GM12878 (cell line): Measurements from ENCODE around the gene FBXW7. TPM values are rescaled to one million over a fixed set of nuclear protein-coding genes. Genes with fewer than 3 reads are reported as not detected.
A peak's percentile ranks its signal among the peaks of the same experiment; 100 is the strongest.

Source experiments
- ATAC-seq: fragments of 200-7000 bp; cut with Tn5 transposase; 3 replicates; pipeline ENCODE4 v1.9.1; 2020; ENCODE audit warnings: mild to moderate bottlenecking, moderate library complexity
- BruUV-seq: library from RNA; stranded (reverse); fragments of 400-500 nt; replicated peaks from 2 replicates; lab custom pipeline; 2021; lab: Mats Ljungman, UMichigan
- CTCF ChIA-PET: fragments of 300-600 bp; sonication (Branson Sonifier 250); formaldehyde crosslinking; extraction: SDS; loops from one replicate; lab custom pipeline; 2021; ENCODE audit warnings: inconsistent platforms; lab: Yijun Ruan, JAX
- POLR2A ChIA-PET: fragments of 350-600 bp; formaldehyde crosslinking; extraction: SDS; loops from one replicate; lab custom pipeline; 2021; ENCODE audit warnings: inconsistent platforms; lab: Charles Lee
- RAD21 ChIA-PET: fragments of 300-600 bp; sonication (Branson Sonifier 250); formaldehyde crosslinking; loops from one replicate; lab custom pipeline; 2023; ENCODE audit warnings: antibody characterized with exemption; ENCODE audit not compliant: unreplicated experiment; lab: Charles Lee
- SMC1A ChIA-PET: fragments of 300-600 bp; sonication (Branson Sonifier 250); formaldehyde crosslinking; loops from one replicate; lab custom pipeline; 2023; ENCODE audit not compliant: unreplicated experiment, uncharacterized antibody; lab: Charles Lee
- DNase-seq: peaks from one replicate; pipeline ENCODE4 v3.0.0-alpha.2; 2011; ENCODE audit warnings: low read depth, low spot score
- FAIRE-seq: peaks from 3 replicates; lab custom pipeline; 2011; peaks lifted over from hg19 to GRCh38; lab: Jason Lieb, UNC
- H2AFZ ChIP-seq: 2 replicates; pipeline ENCODE4 v1.6.0; 2011; ENCODE audit warnings: low read depth, low read length, control low read depth; ENCODE audit not compliant: control insufficient read depth
- H3K27ac ChIP-seq: 2 replicates; pipeline ENCODE4 v1.5.1; 2011; ENCODE audit warnings: control low read depth; ENCODE audit not compliant: control insufficient read depth, insufficient read depth
- H3K27me3 ChIP-seq, 2 experiments: replicated peaks in 1 of 2; 2 replicates each; pipeline versions ENCODE4 v1.6.0 to v1.6.1; 2011; ENCODE audit warnings: low read length in 1 of 2; ENCODE audit not compliant: control insufficient read depth in 2 of 2, insufficient read depth in 2 of 2
- H3K36me3 ChIP-seq, 2 experiments: 2 replicates each; pipeline ENCODE4 v1.5.1; 2011; ENCODE audit warnings: low read length in 1 of 2; ENCODE audit not compliant: control insufficient read depth in 2 of 2, insufficient read depth in 2 of 2
- H3K4me1 ChIP-seq: 2 replicates; pipeline ENCODE4 v1.6.1; 2011; ENCODE audit warnings: mild to moderate bottlenecking, low read length, moderate library complexity, mixed read lengths; ENCODE audit not compliant: control insufficient read depth, insufficient read depth
- H3K4me2 ChIP-seq: 2 replicates; pipeline ENCODE4 v1.6.0; 2011; ENCODE audit warnings: control low read depth; ENCODE audit not compliant: control insufficient read depth, insufficient read depth
- H3K4me3 ChIP-seq: fragments of 200-600 bp; sonication (generic); 2 replicates; pipeline ENCODE4 v1.5.1; 2016
- H3K79me2 ChIP-seq: 2 replicates; pipeline ENCODE4 v1.6.0; 2011; ENCODE audit warnings: low read length; ENCODE audit not compliant: control insufficient read depth, insufficient read depth
- H3K9ac ChIP-seq: 2 replicates; pipeline ENCODE4 v1.8.0; 2011; ENCODE audit warnings: low read length, control low read depth, mixed read lengths; ENCODE audit not compliant: control insufficient read depth, insufficient read depth
- H3K9me3 ChIP-seq: replicated peaks from 3 replicates; pipeline ENCODE4 v1.5.1; 2011; ENCODE audit warnings: mild to moderate bottlenecking, low read length; ENCODE audit not compliant: control insufficient read depth, insufficient read depth
- H4K20me1 ChIP-seq: 2 replicates; pipeline ENCODE4 v1.6.0; 2011; ENCODE audit not compliant: control insufficient read depth, insufficient read depth
- BRCA1 ChIP-seq: IDR thresholded peaks from 2 replicates; pipeline ENCODE4 v1.6.1; 2011; ENCODE audit warnings: low read depth, low read length, improper control_type of control experiment
- CBX5 ChIP-seq: sonication (generic); IDR thresholded peaks from 2 replicates; pipeline ENCODE4 v1.6.1; 2016; ENCODE audit warnings: low read depth, moderate library complexity, mild to moderate bottlenecking, inconsistent platforms
- CHD2 ChIP-seq: IDR thresholded peaks from 2 replicates; pipeline ENCODE4 v1.6.1; 2011; ENCODE audit warnings: low read depth, low read length, improper control_type of control experiment, borderline replicate concordance
- EP300 ChIP-seq, 2 experiments: fragments of 150-350 bp in 1 of 2; IDR thresholded peaks; 2 replicates each; pipeline ENCODE4 v1.6.1; 2011 to 2012; ENCODE audit warnings: low read depth in 2 of 2, low read length in 2 of 2, borderline replicate concordance in 1 of 2, improper control_type of control experiment in 1 of 2, inconsistent platforms in 1 of 2; ENCODE audit not compliant: control insufficient read depth in 1 of 2
- EZH2 ChIP-seq: IDR thresholded peaks from 2 replicates; pipeline ENCODE4 v1.6.1; 2012; ENCODE audit warnings: low read depth, mild to moderate bottlenecking, control low read depth, inconsistent platforms, low read length, borderline replicate concordance; ENCODE audit not compliant: control insufficient read depth
- GABPA ChIP-seq: IDR thresholded peaks from 2 replicates; pipeline ENCODE4 v1.6.1; 2014; ENCODE audit warnings: antibody characterized with exemption, low read depth, mild to moderate bottlenecking, inconsistent platforms
- LARP7 ChIP-seq: fragments of 450-650 bp; IDR thresholded peaks from 2 replicates; pipeline ENCODE4 v1.6.1; 2017; ENCODE audit warnings: mild to moderate bottlenecking
- STAT1 ChIP-seq: fragments of 450-650 bp; conservative IDR thresholded peaks from 2 replicates; pipeline ENCODE4 v1.6.1; 2014; ENCODE audit warnings: antibody characterized with exemption, mild to moderate bottlenecking
- TAF1 ChIP-seq: IDR thresholded peaks from 2 replicates; pipeline ENCODE4 v1.6.1; 2011; ENCODE audit warnings: mild to moderate bottlenecking, low read depth, low read length, borderline replicate concordance
- YBX1 ChIP-seq: fragments of 450-650 bp; IDR thresholded peaks from 2 replicates; pipeline ENCODE4 v1.6.1; 2016; ENCODE audit warnings: antibody characterized with exemption
- ZNF24 ChIP-seq: fragments of 450-650 bp; IDR thresholded peaks from 2 replicates; pipeline ENCODE4 v1.6.1; 2017; ENCODE audit warnings: antibody characterized with exemption, mild to moderate bottlenecking
- ZNF274 ChIP-seq: IDR thresholded peaks from one replicate; pipeline ENCODE4 v1.8.0; 2011; ENCODE audit not compliant: insufficient read length, insufficient read depth
- WGBS: methylation state at CpG from one replicate; pipeline ENCODE4 v1.1.6; 2016; ENCODE audit warnings: low lambda C conversion rate; ENCODE audit not compliant: insufficient replicate concordance, insufficient coverage; ENCODE audit errors: missing lambda C conversion rate; 5-methylcytosine and 5-hydroxymethylcytosine counted together
- in situ Hi-C: fragments of 300-500 bp; cut with MboI; formaldehyde crosslinking; loops from 9 replicates; pipeline ENCODE4 v1.14.3; 2018; ENCODE audit warnings: mixed read lengths
- intact Hi-C: fragments of 100-400 bp; cut with micrococcal nuclease; formaldehyde crosslinking; loops from one replicate; pipeline ENCODE4 v1.14.2; 2022; ENCODE audit not compliant: unreplicated experiment
- polyA plus RNA-seq, 11 experiments: library from polyadenylated mRNA; depleted of rRNA in 4 of 11; unstranded in 6 of 11; stranded (reverse) in 5 of 11; fragments of >200 nt; fragmentation: Nextera tagmentation in 4 of 11; fragmentation: Illumina TruSeq in 1 of 11; extraction: Ambion mirVana in 4 of 11; extraction: Trizol in 1 of 11; gene quantifications; 1 replicate in 1 of 11; 2 replicates in 10 of 11; pipeline versions ENCODE4 v1.2.1 to v1.2.3, GENCODE V29; 2011 to 2016; ENCODE audit warnings: inconsistent platforms in 2 of 11, missing spikeins in 2 of 11, low read depth in 1 of 11
- total RNA-seq, 4 experiments: library from RNA; depleted of rRNA in 3 of 4; stranded (reverse); fragments of >200 nt in 3 of 4; fragmentation: Illumina TruSeq in 1 of 4; extraction: Trizol in 1 of 4; gene quantifications; 2 replicates each; pipeline versions ENCODE4 v1.2.1 to v1.2.3, GENCODE V29; 2013 to 2021
- TF ChIP-seq, protein P1 (sequence below): fragments of 450-650 bp; IDR thresholded peaks from 2 replicates; pipeline ENCODE4 v1.6.1; 2017; ENCODE audit warnings: mild to moderate bottlenecking, moderate library complexity

FBXW7 gene
- total and polyA plus RNA-seq, 10 of the 15 experiments (the other 5 are each of a cell fraction or from before 2014, with no cell fraction given): 35.8 to 118 (median 47.2) TPM

DNA sequence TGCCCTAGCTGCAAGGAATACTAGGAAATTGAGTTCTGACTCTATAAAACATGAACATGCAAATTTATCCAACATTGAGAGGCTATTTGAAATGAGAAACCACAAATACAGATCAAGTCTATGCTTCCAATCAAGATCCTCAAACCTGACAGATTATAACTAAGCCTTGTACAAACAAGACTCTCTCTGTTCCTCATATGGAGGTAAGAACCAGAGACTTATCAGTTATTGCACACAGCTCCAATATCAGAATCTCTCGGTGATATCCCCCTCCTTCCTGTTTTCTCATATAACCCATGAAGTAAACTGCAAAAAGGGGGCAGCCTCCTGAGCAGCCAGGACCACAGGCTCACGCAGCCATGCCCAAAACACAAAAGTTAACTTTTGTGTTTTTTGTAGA is 36.5 kb downstream of the FBXW7 start:
- in situ Hi-C loops (no loop called here), intact Hi-C loops (no loop called here)
- Histone ChIP-seq H3K27ac (0 out of 2 replicates have a peak overlapping the region, but pooled peaks have one; percentile 31), H3K36me3 (peaks cover 0 to 3% of the 10 kb centered on the region in 2 experiments; a peak in 2 of 4 replicates), H3K4me2 (no peak overlapping the region), H4K20me1 (0 out of 2 replicates have a peak, but pooled peaks cover 3% of the 10 kb centered on the region), H3K27me3 (no peaks in the 10 kb centered on the region), H3K79me2 (peaks cover 89% of the 10 kb centered on the region), H3K4me1 (peaks cover 18% of the 10 kb centered on the region), H2AFZ (no peak overlapping the region)
- FAIRE-seq (no peak), ATAC-seq (no peak), DNase-seq (no peak)
- POLR2A ChIA-PET: interaction anchor here (0.6 to 7.2 kb wide), 4 partner anchors 36 to 784 kb away, joined by 3 to 93 read pairs (median 9); partner anchors contain the start of gene FBXW7
- RAD21 ChIA-PET: interaction anchor here (0.7 to 10.4 kb wide), 18 partner anchors 8 to 240 kb away, joined by 3 to 513 read pairs (median 4); partner anchors contain the start of gene FBXW7
- WGBS: 95% methylated on average over 2 of the region's 2 CpGs
- CTCF ChIA-PET: interaction anchor here (0.6 to 11.7 kb wide), 15 partner anchors 9 to 382 kb away, joined by 3 to 465 read pairs (median 7); partner anchors contain the start of gene FBXW7
- TF ChIP-seq, protein P1, sequence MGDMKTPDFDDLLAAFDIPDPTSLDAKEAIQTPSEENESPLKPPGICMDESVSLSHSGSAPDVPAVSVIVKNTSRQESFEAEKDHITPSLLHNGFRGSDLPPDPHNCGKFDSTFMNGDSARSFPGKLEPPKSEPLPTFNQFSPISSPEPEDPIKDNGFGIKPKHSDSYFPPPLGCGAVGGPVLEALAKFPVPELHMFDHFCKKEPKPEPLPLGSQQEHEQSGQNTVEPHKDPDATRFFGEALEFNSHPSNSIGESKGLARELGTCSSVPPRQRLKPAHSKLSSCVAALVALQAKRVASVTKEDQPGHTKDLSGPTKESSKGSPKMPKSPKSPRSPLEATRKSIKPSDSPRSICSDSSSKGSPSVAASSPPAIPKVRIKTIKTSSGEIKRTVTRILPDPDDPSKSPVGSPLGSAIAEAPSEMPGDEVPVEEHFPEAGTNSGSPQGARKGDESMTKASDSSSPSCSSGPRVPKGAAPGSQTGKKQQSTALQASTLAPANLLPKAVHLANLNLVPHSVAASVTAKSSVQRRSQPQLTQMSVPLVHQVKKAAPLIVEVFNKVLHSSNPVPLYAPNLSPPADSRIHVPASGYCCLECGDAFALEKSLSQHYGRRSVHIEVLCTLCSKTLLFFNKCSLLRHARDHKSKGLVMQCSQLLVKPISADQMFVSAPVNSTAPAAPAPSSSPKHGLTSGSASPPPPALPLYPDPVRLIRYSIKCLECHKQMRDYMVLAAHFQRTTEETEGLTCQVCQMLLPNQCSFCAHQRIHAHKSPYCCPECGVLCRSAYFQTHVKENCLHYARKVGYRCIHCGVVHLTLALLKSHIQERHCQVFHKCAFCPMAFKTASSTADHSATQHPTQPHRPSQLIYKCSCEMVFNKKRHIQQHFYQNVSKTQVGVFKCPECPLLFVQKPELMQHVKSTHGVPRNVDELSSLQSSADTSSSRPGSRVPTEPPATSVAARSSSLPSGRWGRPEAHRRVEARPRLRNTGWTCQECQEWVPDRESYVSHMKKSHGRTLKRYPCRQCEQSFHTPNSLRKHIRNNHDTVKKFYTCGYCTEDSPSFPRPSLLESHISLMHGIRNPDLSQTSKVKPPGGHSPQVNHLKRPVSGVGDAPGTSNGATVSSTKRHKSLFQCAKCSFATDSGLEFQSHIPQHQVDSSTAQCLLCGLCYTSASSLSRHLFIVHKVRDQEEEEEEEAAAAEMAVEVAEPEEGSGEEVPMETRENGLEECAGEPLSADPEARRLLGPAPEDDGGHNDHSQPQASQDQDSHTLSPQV: no peak
- TF ChIP-seq LARP7: no peak
- no peak for TF ChIP-seq YBX1
- no peak for TF ChIP-seq GABPA
- no peak for TF ChIP-seq ZNF274
- TF ChIP-seq CHD2: no peak
- TF ChIP-seq EZH2: no peak
- no peak for TF ChIP-seq BRCA1
- TF ChIP-seq TAF1: no peak
- TF ChIP-seq EP300 (IDR thresholded peaks at IDR 0.05; ENCODE audit: borderline replicate concordance in 1 of 2, control insufficient read depth in 1 of 2, low read depth in 2 of 2, low read length in 2 of 2): no peak
- TF ChIP-seq ZNF24: no peak
- TF ChIP-seq STAT1: no peak
- TF ChIP-seq CBX5: no peak
- TF ChIP-seq, all 136 proteins: peak for 0
- H3K4me3 ChIP-seq: no peak overlapping the region
- H3K9me3 ChIP-seq: no peaks in the 10 kb centered on the region
- SMC1A ChIA-PET: interaction anchor here (0.7 to 12.4 kb wide), 23 partner anchors 8 to 236 kb away, joined by 3 to 555 read pairs (median 5); partner anchors contain the start of gene TMEM154
- no TSS peak for BruUV-seq
- H3K9ac ChIP-seq: no peak overlapping the region
